HG02981 (cell line): ENCODE data around the gene NFKBIZ.
"Not testable (repeated sequence)": the region's sequence is repeated elsewhere in the genome, so short reads cannot be mapped to it uniquely, and the experiment has no call there.

ENCODE experiments used
- ATAC-seq: cut with Tn5 transposase; IDR thresholded peaks from one replicate; pipeline ENCODE4 v1.9.1; 2021; ENCODE audit warnings: mild to moderate bottlenecking, moderate library complexity; ENCODE audit not compliant: unreplicated experiment

NFKBIZ gene

GRCh38 chr3:101868534-101869464 is 19.5 kb downstream of the NFKBIZ start:
- ATAC-seq, result no peak

DNA sequence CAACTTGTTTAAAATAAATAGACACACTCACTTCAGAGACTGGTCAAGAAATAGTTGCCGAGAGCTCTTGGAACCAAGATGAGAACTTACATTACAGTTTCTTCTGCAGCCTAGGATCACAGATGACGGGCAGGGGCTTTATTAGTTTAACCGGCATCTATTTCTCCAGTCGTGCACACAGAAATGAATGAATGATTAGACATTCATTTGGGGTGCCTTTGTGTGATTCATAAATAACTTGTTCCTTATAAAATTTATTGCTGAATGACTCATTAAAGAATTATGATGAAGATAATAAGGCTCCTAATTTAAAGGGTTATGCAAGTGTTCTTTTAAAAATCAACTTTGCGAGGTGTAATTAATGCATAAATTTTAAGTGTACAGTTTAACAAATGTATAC is 20.8 kb downstream of the NFKBIZ start:
- no peak for ATAC-seq

GRCh38 chr3:101873619-101874018 is 24.3 kb downstream of the NFKBIZ start:
- ATAC-seq, result no peak

GRCh38 chr3:101876142-101876541 is 26.8 kb downstream of the NFKBIZ start:
- no peak for ATAC-seq

DNA sequence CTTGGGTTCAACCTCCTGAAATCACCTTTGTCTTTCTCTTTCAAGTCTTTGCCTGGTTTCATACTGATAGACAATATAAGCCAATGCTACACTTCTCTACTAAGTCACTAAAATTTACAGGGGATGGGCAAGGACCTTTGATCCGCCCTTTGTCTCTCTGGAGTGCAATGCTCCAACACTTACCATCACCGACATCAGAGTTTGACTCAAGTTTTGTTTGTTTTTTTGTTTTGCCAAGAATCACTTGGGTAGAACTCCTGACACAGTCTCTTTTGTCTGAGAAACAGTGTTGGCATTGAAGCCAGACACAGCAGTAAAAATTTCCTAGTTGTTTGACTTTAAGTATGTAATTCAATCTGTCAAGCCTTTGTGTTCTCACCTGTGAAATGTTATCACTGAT is 29.3 kb downstream of the NFKBIZ start:
- ATAC-seq, result no peak

DNA sequence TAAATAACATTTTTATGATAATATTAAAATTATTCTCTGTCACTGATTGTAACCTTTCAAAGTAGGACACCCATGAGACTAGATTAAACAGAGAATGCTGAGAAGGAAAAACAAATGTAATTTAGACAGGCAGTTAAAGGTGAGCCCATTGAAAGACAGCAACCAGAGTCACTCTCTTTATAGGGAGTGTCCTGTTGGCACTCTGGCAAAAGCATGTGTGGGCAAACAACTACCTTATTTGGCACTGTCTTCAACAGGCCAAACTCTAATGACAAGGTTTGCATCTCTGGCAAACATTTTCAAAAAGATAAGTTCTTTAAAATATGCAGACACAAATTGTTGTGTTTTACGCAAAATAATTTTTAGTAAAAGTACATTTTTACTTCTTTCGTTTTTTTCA is 29.8 kb downstream of the NFKBIZ start:
- no peak for ATAC-seq

DNA sequence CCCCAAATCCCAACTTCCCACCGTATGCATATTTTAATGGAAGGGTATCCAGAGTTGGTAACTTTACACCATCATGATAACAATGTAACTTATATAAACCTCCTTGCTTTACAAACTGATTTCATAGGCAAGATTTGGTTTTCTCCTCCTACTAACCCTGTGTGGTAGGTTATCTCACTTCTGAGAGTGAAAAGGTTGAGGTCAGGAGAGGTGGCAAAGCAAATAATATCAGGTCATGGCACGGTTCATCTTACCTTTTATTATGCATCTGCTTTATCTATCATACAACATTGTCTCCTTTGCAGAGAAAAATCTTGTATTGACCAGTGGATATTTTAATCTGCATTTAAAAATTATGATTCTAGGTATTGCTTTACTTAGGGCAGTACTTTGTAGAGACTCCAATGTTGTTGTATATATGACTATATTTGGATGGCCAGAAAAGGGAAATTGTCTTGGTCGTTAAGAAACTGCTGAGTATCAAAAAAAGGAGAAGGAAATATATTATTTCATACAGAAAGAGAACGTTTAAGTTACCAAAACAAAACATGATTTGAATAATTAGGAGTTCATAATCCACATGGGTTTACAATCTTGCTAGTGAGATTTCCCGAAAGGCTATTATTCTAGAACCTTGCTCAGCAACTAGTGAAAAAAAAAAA is 30.4 kb downstream of the NFKBIZ start:
- ATAC-seq, result no peak

GRCh38 chr3:101884776-101885175 is 35.5 kb downstream of the NFKBIZ start:
- ATAC-seq, result no peak

DNA sequence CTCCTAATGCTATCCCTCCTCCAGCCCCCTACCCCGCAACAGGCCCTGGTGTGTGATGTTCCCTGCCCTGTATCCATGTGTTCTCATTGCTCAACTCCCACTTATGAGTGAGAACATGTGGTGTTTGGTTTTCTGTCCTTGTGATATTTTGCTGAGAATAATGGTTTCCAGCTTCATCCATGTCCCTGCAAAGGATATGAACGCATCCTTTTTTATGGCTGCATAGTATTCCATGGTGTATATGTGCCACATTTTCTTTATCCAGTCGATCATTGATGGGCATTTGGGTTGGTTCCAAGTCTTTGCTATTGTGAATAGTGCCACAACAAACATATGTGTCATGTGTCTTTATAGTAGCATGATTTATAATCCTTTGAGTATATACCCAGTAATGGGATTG is 36.3 kb downstream of the NFKBIZ start:
- ATAC-seq, result not testable (repeated sequence)

- no peak for ATAC-seq
These were observed 37.3 kb downstream of the NFKBIZ start for GRCh38 chr3:101886626-101887025.

GRCh38 chr3:101888653-101889052 is 39.3 kb downstream of the NFKBIZ start:
- ATAC-seq, result no peak

DNA sequence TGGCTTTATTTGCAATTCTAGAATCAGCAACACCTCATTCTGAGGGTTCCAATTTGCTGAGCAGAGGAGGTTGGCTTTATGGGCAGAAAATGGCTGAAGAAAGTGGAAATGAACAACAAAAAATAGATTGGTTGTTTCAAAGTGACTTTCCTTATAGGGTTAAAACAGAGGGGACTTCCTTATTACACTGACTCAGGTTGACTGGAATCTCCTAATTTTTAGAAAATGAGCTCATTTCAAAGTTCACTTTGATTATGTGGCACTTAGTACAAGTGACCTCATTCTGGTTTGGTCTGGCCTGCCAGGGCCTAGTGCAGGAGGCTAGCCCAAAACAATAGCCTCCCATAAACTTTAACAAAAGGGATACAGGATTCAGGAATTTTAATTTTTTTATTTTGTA is 41.4 kb downstream of the NFKBIZ start:
- ATAC-seq, result no peak

DNA sequence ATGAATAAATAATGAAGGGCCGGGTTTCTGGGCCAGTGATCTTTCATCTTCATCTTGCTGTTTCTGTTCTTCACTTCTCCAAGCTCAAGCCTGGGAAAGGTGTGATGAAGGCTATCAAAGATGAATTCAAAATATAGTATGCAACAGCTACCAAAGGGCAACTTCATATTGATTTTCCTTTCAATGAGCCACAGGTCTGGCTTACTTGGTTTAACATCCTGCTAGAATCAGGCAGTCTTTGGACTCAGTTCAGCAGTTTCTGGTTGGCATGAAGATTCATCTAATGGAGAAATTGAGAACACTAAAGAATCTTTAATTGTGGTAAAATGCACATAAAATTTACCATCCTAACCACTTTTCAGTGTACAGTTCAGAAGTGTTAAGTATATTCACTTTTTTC is 43.3 kb downstream of the NFKBIZ start:
- no peak for ATAC-seq

- no peak for ATAC-seq
These were observed 46.9 kb downstream of the NFKBIZ start for GRCh38 chr3:101896083-101896757.

GRCh38 chr3:101897013-101897412 is 47.7 kb downstream of the NFKBIZ start:
- ATAC-seq, result no peak

- ATAC-seq, result no peak
These were observed 48.7 kb downstream of the NFKBIZ start for GRCh38 chr3:101898039-101898438.

- peak; percentile 85 for ATAC-seq
These were observed 49.4 kb downstream of the NFKBIZ start for GRCh38 chr3:101898752-101899169.

DNA sequence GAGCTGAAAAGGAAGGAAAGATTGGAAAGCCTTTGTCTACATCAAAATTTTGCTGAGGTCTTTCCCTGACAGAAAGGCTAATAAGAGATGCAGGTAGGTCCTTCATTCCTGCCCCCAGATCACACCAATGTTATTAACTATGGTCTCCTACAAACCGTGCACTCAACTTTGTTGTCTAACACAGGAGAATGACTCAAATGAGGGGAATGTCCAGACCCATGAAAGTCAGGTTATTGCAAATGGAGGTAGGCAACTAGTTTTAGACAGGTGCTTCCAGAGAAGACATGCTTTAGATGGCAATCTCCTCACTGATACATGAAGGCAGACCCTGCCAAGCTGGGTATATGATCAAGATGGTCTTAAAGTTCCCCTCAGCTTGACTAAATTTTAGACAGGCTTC is 51.0 kb downstream of the NFKBIZ start:
- ATAC-seq, result no peak

DNA sequence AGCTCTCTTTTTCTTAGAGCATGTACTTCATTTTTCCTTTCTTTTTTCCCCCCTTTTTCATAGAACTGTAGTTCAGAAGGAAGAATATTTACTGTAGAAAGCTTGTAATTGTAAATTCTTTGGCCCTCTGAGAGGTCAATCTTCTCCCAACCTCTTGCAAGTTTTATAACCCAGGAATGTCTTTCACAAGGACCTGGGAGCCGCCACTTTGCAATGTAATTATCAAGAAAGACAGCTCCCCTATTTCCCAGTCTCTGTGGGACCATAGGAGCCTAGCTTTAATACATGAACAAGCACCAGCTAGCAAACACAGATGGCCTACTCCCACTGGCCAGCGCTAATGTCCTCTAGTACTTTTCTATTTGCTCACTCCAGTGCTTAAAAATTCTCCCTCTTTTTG is 51.4 kb downstream of the NFKBIZ start:
- ATAC-seq, result no peak

- peak; percentile 26 for ATAC-seq
These were observed 52.7 kb downstream of the NFKBIZ start for GRCh38 chr3:101902041-101902440.

DNA sequence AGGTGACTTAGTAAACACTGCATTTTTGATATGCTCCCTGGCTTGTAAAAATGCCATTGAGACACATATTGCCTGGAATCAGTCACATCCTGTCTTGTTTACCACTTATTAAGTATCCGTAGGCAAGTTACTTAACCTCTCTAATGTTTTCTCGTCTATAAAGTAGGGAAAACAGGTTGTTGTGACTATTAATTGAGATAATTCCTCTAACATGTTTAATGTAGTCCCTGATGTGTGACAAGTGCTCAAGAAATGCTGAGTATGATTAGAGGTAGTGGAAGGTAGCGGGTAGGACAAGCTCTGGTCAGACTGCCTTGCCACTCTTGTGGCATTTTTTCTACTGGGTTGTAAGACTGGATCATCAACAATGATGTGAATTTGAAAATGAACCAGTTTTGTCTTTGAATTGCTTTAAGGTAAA is 54.1 kb downstream of the NFKBIZ start:
- no peak for ATAC-seq

DNA sequence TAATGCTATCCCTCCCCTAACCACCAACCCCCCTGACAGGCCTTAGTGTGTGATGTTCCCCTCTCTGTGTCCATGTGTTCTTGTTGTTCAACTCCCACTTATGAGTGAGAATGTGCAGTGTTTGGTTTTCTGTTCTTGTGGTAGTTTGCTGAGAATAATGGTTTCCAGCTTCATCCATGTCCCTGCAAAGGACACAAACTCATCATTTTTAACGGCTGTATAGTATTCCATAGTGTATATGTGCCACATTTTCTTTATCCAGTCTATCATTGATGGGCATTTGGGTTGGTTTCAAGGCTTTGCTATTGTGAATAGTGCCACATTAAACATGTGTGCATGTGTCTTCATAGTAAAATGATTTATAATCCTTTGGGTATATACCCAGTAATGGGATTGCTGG is 56.3 kb downstream of the NFKBIZ start:
- ATAC-seq, result not testable (repeated sequence)
